Amygdala (tissue), 56 donors: ENCODE data around the gene ADRA2B.
"Not testable (repeated sequence)": the region's sequence is repeated elsewhere in the genome, so short reads cannot be mapped to it uniquely, and the experiment has no call there.

Experiments used
- DNase-seq, 56 donors: peaks; one replicate each; lab custom pipeline; 2025; lab: John Stamatoyannopoulos, UW

ADRA2B gene

GRCh38 chr2:96150791-96151594 is 34.6 kb upstream of the ADRA2B start:
- DNase-seq, result no peak

- no peak for DNase-seq
Measured at GRCh38 chr2:96150007-96150640, 33.8 kb upstream of the ADRA2B start.

- peak in 12 of 56 donors; percentile 12 to 62 (median 30) for DNase-seq
Measured at GRCh38 chr2:96148410-96149217, 32.2 kb upstream of the ADRA2B start.

GRCh38 chr2:96147593-96148201 is 31.3 kb upstream of the ADRA2B start:
- DNase-seq, result no peak

- no peak for DNase-seq
Measured at GRCh38 chr2:96146881-96147592, 30.7 kb upstream of the ADRA2B start.

- DNase-seq, result peak in 11 of 56 donors; percentile 10 to 38 (median 24)
Measured at GRCh38 chr2:96146153-96146880, 29.9 kb upstream of the ADRA2B start.

GRCh38 chr2:96145848-96146152 is 29.4 kb upstream of the ADRA2B start:
- DNase-seq, result no peak

- peak in 38 of 56 donors; percentile 10 to 83 (median 57) for DNase-seq
Measured at GRCh38 chr2:96145036-96145847, 28.9 kb upstream of the ADRA2B start, which contains the start of gene DUSP2. TSS of gene DUSP2 (minus strand) at chr2:96145440. CDS start at chr2:96145354, 86 bp downstream.

GRCh38 chr2:96144481-96145035 is 28.2 kb upstream of the ADRA2B start:
- peak in 2 of 56 donors; percentile 35 to 39 for DNase-seq

GRCh38 chr2:96143848-96144480 is 27.6 kb upstream of the ADRA2B start:
- peak in 3 of 56 donors; percentile 10 to 17 (median 16) for DNase-seq

- DNase-seq, result no peak
Measured at GRCh38 chr2:96143231-96143847, 27.0 kb upstream of the ADRA2B start.

- no peak for DNase-seq
Measured at GRCh38 chr2:96142217-96143113, 26.1 kb upstream of the ADRA2B start.

GRCh38 chr2:96141624-96141967 is 25.2 kb upstream of the ADRA2B start:
- not testable (repeated sequence) for DNase-seq

- DNase-seq, result no peak
Measured at GRCh38 chr2:96140941-96141623, 24.7 kb upstream of the ADRA2B start.

GRCh38 chr2:96139181-96139758 is 22.9 kb upstream of the ADRA2B start:
- DNase-seq, result no peak
